ENCODE measurements around the gene TMEM130.

Gene TMEM130

DNA sequence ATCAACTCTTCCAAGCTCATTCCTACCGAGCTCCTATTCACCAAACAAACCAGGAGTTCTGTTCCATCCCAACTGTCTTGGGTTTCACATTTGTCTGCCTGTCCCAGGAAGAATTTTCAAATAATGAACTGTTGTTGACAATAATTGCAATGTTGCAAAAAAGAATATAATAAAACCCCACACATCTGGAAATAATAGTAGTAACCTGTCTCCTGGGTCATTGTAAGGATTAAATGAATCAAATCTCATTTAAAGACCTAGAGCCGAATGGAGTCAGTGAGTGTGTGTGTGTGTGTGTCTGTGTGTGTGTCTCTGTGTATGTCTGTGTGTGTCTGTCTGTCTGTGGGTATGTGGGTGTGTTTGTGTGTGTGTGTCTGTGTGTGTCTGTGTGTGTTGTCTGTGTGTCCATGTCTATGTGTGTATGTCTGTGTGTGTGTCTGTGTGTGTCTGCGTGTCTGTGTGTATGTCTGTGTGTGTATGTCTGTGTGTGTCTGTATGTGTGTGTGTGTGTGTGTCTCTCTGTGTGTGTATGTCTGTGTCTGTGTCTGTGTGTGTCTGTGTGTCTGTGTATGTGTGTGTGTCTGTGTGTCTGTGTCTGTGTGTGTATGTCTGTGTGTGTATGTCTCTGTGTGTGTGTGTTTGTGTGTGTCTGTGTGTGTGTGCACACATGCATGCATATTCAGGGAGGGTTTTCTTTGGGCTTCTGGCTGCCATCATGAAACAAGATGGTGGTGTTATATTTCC, 52.7 kb downstream of the TMEM130 start:
- no peaks in the 10 kb centered on the region for H3K79me2 ChIP-seq (ENCODE audit: insufficient read depth, low read length)
- no peak overlapping the region for H3K4me2 ChIP-seq (ENCODE audit: low read depth, low read length, poor library complexity, severe bottlenecking)
- H3F3A ChIP-seq (ENCODE audit: low read depth), result no peaks in the 10 kb centered on the region
- no peak for TF ChIP-seq EZH2phosphoT487 (IDR thresholded peaks at IDR 0.05; ENCODE audit: borderline replicate concordance)
- TF ChIP-seq, protein P1, sequence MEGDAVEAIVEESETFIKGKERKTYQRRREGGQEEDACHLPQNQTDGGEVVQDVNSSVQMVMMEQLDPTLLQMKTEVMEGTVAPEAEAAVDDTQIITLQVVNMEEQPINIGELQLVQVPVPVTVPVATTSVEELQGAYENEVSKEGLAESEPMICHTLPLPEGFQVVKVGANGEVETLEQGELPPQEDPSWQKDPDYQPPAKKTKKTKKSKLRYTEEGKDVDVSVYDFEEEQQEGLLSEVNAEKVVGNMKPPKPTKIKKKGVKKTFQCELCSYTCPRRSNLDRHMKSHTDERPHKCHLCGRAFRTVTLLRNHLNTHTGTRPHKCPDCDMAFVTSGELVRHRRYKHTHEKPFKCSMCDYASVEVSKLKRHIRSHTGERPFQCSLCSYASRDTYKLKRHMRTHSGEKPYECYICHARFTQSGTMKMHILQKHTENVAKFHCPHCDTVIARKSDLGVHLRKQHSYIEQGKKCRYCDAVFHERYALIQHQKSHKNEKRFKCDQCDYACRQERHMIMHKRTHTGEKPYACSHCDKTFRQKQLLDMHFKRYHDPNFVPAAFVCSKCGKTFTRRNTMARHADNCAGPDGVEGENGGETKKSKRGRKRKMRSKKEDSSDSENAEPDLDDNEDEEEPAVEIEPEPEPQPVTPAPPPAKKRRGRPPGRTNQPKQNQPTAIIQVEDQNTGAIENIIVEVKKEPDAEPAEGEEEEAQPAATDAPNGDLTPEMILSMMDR (conservative IDR thresholded peaks at IDR 0.05; ENCODE audit: low read length), result no peak
- no peaks in the 10 kb centered on the region for H3K9me3 ChIP-seq (ENCODE audit: insufficient read depth, low read depth, low read length)
- no peaks in the 10 kb centered on the region for H3K36me3 ChIP-seq (ENCODE audit: insufficient read depth, low read length)
- no peak overlapping the region for H2AFZ ChIP-seq (ENCODE audit: low read length)
- no peak overlapping the region for H3K9ac ChIP-seq (ENCODE audit: low read depth, low read length, poor library complexity, severe bottlenecking)
- no peaks in the 10 kb centered on the region for H3K27me3 ChIP-seq (ENCODE audit: insufficient read depth, low read length, poor library complexity, severe bottlenecking)
- no peaks in the 10 kb centered on the region for H4K20me1 ChIP-seq (ENCODE audit: insufficient read depth, low read length, poor library complexity, severe bottlenecking)
- H3K4me3 ChIP-seq (ENCODE audit: low read length, poor library complexity, severe bottlenecking), result no peak overlapping the region
- H3K9me2 ChIP-seq (replicated peaks; ENCODE audit: low read depth, low read length), result no peaks in the 10 kb centered on the region
- H3K4me1 ChIP-seq (ENCODE audit: insufficient read depth, low read length, poor library complexity, severe bottlenecking), result no peaks in the 10 kb centered on the region

- Histone ChIP-seq H3K36me3 (ENCODE audit: insufficient read depth, low read length) (no peaks in the 10 kb centered on the region), H3K4me2 (ENCODE audit: low read depth, low read length, poor library complexity, severe bottlenecking) (no peak overlapping the region), H3F3A (ENCODE audit: low read depth) (no peaks in the 10 kb centered on the region), H2AFZ (ENCODE audit: low read length) (no peak overlapping the region), H3K9me2 (replicated peaks; ENCODE audit: low read depth, low read length) (no peaks in the 10 kb centered on the region), H3K9me3 (ENCODE audit: insufficient read depth, low read depth, low read length) (no peaks in the 10 kb centered on the region), H3K79me2 (ENCODE audit: insufficient read depth, low read length) (no peaks in the 10 kb centered on the region), H3K27me3 (ENCODE audit: insufficient read depth, low read length, poor library complexity, severe bottlenecking) (no peaks in the 10 kb centered on the region), H3K9ac (ENCODE audit: low read depth, low read length, poor library complexity, severe bottlenecking) (no peak overlapping the region), H4K20me1 (ENCODE audit: insufficient read depth, low read length, poor library complexity, severe bottlenecking) (no peaks in the 10 kb centered on the region), H3K4me1 (ENCODE audit: insufficient read depth, low read length, poor library complexity, severe bottlenecking) (no peaks in the 10 kb centered on the region), H3K4me3 (ENCODE audit: low read length, poor library complexity, severe bottlenecking) (no peak overlapping the region)
- TF ChIP-seq, protein P1 (conservative IDR thresholded peaks at IDR 0.05; ENCODE audit: low read length), result no peak
- TF ChIP-seq EZH2phosphoT487 (IDR thresholded peaks at IDR 0.05; ENCODE audit: borderline replicate concordance), result no peak
Measured at GRCh38 chr7:98816241-98816640, 53.6 kb downstream of the TMEM130 start.

DNA sequence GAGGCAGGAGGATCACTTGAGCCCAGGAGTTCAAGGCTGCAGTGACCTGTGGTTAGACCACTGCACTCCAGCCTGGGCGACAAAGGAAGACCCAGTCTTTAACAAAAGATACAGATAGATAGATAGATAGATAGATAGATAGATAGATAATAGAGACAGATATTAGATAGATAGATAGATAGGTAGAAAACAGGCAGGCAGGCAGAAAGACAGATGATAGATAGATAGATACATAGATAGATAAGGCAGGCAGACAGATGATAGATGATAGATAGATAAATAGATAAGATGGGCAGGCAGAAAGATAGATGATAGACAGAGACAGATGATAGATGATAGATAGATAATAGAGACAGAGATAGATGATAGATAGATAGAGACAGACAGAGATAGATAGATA, 54.5 kb downstream of the TMEM130 start:
- Histone ChIP-seq H3K4me3 (ENCODE audit: low read length, poor library complexity, severe bottlenecking) (no peak overlapping the region), H3K4me1 (ENCODE audit: insufficient read depth, low read length, poor library complexity, severe bottlenecking) (no peaks in the 10 kb centered on the region), H3K9me3 (ENCODE audit: insufficient read depth, low read depth, low read length) (no peaks in the 10 kb centered on the region), H3K9me2 (replicated peaks; ENCODE audit: low read depth, low read length) (no peaks in the 10 kb centered on the region), H3K4me2 (ENCODE audit: low read depth, low read length, poor library complexity, severe bottlenecking) (no peak overlapping the region), H3K9ac (ENCODE audit: low read depth, low read length, poor library complexity, severe bottlenecking) (no peak overlapping the region), H2AFZ (ENCODE audit: low read length) (no peak overlapping the region), H3K36me3 (ENCODE audit: insufficient read depth, low read length) (no peaks in the 10 kb centered on the region), H3K79me2 (ENCODE audit: insufficient read depth, low read length) (no peaks in the 10 kb centered on the region), H3F3A (ENCODE audit: low read depth) (no peaks in the 10 kb centered on the region), H4K20me1 (ENCODE audit: insufficient read depth, low read length, poor library complexity, severe bottlenecking) (no peaks in the 10 kb centered on the region), H3K27me3 (ENCODE audit: insufficient read depth, low read length, poor library complexity, severe bottlenecking) (no peaks in the 10 kb centered on the region)
- TF ChIP-seq, protein P1 (conservative IDR thresholded peaks at IDR 0.05; ENCODE audit: low read length), result no peak
- TF ChIP-seq EZH2phosphoT487 (IDR thresholded peaks at IDR 0.05; ENCODE audit: borderline replicate concordance), result no peak
